GM23338 (cell line): ENCODE data around the gene IL6ST. TPM values are rescaled to one million over a fixed set of nuclear protein-coding genes. Genes with fewer than 3 reads are reported as not detected.

Experiments
- ATAC-seq: fragments of 200-7000 bp; cut with Tn5 transposase; 3 replicates; pipeline ENCODE4 v1.9.1; 2020
- DNase-seq: peaks from one replicate; pipeline ENCODE4 v3.0.0-alpha.2; 2015; ENCODE audit warnings: low spot score
- H2AFZ ChIP-seq: fragments of 200-600 bp; sonication (generic); 2 replicates; pipeline ENCODE4 v1.8.0; 2016; ENCODE audit warnings: antibody characterized with exemption, mild to moderate bottlenecking, moderate library complexity
- H3F3A ChIP-seq: fragments of 200-600 bp; sonication (generic); replicated peaks from 2 replicates; pipeline ENCODE4 v1.8.0; 2017; ENCODE audit warnings: antibody characterized with exemption, mixed run types, low read depth
- H3K27ac ChIP-seq: fragments of 200-600 bp; sonication (generic); 2 replicates; pipeline ENCODE4 v1.6.1; 2016; ENCODE audit warnings: low read depth
- H3K27me3 ChIP-seq: fragments of 200-600 bp; sonication (generic); 2 replicates; pipeline ENCODE4 v1.8.0; 2016; ENCODE audit warnings: mild to moderate bottlenecking, mixed run types, moderate library complexity; ENCODE audit not compliant: insufficient read depth
- H3K36me3 ChIP-seq: fragments of 200-600 bp; sonication (generic); 2 replicates; pipeline ENCODE4 v1.8.0; 2016; ENCODE audit warnings: mild to moderate bottlenecking; ENCODE audit not compliant: insufficient read depth
- H3K4me1 ChIP-seq: fragments of 200-600 bp; sonication (generic); 2 replicates; pipeline ENCODE4 v1.8.0; 2016; ENCODE audit warnings: mild to moderate bottlenecking, moderate library complexity; ENCODE audit not compliant: insufficient read depth
- H3K4me2 ChIP-seq: fragments of 200-600 bp; sonication (generic); 2 replicates; pipeline ENCODE4 v1.7.1; 2017; ENCODE audit warnings: mixed run types
- H3K4me3 ChIP-seq: fragments of 200-600 bp; sonication (generic); 2 replicates; pipeline ENCODE4 v1.6.1; 2016; ENCODE audit warnings: mixed run types
- H3K79me2 ChIP-seq: fragments of 200-600 bp; sonication (generic); replicated peaks from 2 replicates; pipeline ENCODE4 v1.8.0; 2017; ENCODE audit warnings: mild to moderate bottlenecking; ENCODE audit not compliant: insufficient read depth
- H3K9me2 ChIP-seq: fragments of 200-600 bp; sonication (generic); 2 replicates; pipeline ENCODE4 v1.8.0; 2017; ENCODE audit not compliant: insufficient read depth
- H4K20me1 ChIP-seq: fragments of 200-600 bp; sonication (generic); replicated peaks from 2 replicates; pipeline ENCODE4 v1.8.0; 2017; ENCODE audit warnings: mild to moderate bottlenecking; ENCODE audit not compliant: insufficient read depth
- H3K27ac Mint-ChIP-seq: 2 replicates; pipeline ENCODE4 v1.8.0; 2020; ENCODE audit warnings: inconsistent platforms, mild to moderate bottlenecking, moderate library complexity, mixed read lengths
- H3K27me3 Mint-ChIP-seq: 3 replicates; pipeline ENCODE4 v1.8.0; 2022; ENCODE audit warnings: low read depth, mild to moderate bottlenecking, moderate library complexity, mixed read lengths, inconsistent platforms; ENCODE audit not compliant: insufficient read depth, poor library complexity
- H3K36me3 Mint-ChIP-seq: 3 replicates; pipeline ENCODE4 v1.8.0; 2021; ENCODE audit warnings: low read depth, mild to moderate bottlenecking, inconsistent platforms, moderate library complexity, mixed read lengths
- H3K4me1 Mint-ChIP-seq: 3 replicates; pipeline ENCODE4 v1.8.0; 2020; ENCODE audit warnings: mild to moderate bottlenecking, inconsistent platforms, mixed read lengths
- H3K4me3 Mint-ChIP-seq: 3 replicates; pipeline ENCODE4 v1.8.0; 2021; ENCODE audit warnings: moderate library complexity, mild to moderate bottlenecking, inconsistent platforms, mixed read lengths
- H3K9me3 Mint-ChIP-seq: 3 replicates; pipeline ENCODE4 v1.8.0; 2020; ENCODE audit warnings: moderate library complexity, mild to moderate bottlenecking, inconsistent platforms, mixed read lengths
- CREB1 ChIP-seq: fragments of 250-450 bp; sonication (Bioruptor Pico); IDR thresholded peaks from 2 replicates; pipeline ENCODE4 v1.5.0; 2020; ENCODE audit warnings: low read depth, mild to moderate bottlenecking, moderate library complexity
- CTCF ChIP-seq, 2 experiments: fragments of 200-600 bp in 1 of 2; sonication (generic) in 1 of 2; conservative IDR thresholded peaks; 2 replicates each; pipeline versions ENCODE4 v1.5.1 to v1.6.1; 2016 to 2017; ENCODE audit warnings: antibody characterized with exemption in 2 of 2, low read depth in 2 of 2, mild to moderate bottlenecking in 2 of 2, moderate library complexity in 1 of 2
- ETS1 ChIP-seq: IDR thresholded peaks from 2 replicates; pipeline ENCODE4 v1.6.1; 2016; ENCODE audit warnings: antibody characterized with exemption
- EZH2 ChIP-seq: fragments of 200-600 bp; sonication (generic); IDR thresholded peaks from one replicate; pipeline ENCODE4 v1.8.0; 2017; ENCODE audit warnings: antibody characterized with exemption, mild to moderate bottlenecking, low read depth; ENCODE audit not compliant: unreplicated experiment
- EZH2phosphoT487 ChIP-seq: fragments of 200-600 bp; sonication (generic); IDR thresholded peaks from one replicate; pipeline ENCODE4 v1.8.1; 2018; ENCODE audit warnings: antibody characterized with exemption; ENCODE audit not compliant: unreplicated experiment
- JUNB ChIP-seq: IDR thresholded peaks from one replicate; pipeline ENCODE4 v1.6.1; 2016; ENCODE audit warnings: antibody characterized with exemption; ENCODE audit not compliant: unreplicated experiment
- NANOG ChIP-seq: IDR thresholded peaks from 2 replicates; pipeline ENCODE4 v1.6.1; 2016; ENCODE audit warnings: antibody characterized with exemption, borderline replicate concordance
- POLR2AphosphoS5 ChIP-seq: IDR thresholded peaks from 2 replicates; pipeline ENCODE4 v1.6.1; 2016; ENCODE audit warnings: antibody characterized with exemption, low read depth
- REST ChIP-seq: IDR thresholded peaks from one replicate; pipeline ENCODE4 v1.6.1; 2018; ENCODE audit warnings: antibody characterized with exemption; ENCODE audit not compliant: unreplicated experiment
- STAT1 ChIP-seq: IDR thresholded peaks from one replicate; pipeline ENCODE4 v1.6.1; 2016; ENCODE audit warnings: antibody characterized with exemption; ENCODE audit not compliant: unreplicated experiment
- ZNF114 ChIP-seq: fragments of 250-450 bp; sonication (Bioruptor Pico); IDR thresholded peaks from 2 replicates; pipeline ENCODE4 v1.5.0; 2020; ENCODE audit warnings: mild to moderate bottlenecking, moderate library complexity
- ZNF331 ChIP-seq: fragments of 250-450 bp; sonication (Bioruptor Pico); IDR thresholded peaks from 2 replicates; pipeline ENCODE4 v1.5.0; 2020; ENCODE audit warnings: low read depth, mild to moderate bottlenecking, moderate library complexity
- ZNF462 ChIP-seq: fragments of 250-450 bp; sonication (Bioruptor Pico); IDR thresholded peaks from 2 replicates; pipeline ENCODE4 v1.5.0; 2020; ENCODE audit warnings: mild to moderate bottlenecking, moderate library complexity
- polyA plus RNA-seq: library from polyadenylated mRNA; unstranded; fragments of >200 nt; fragmentation: Nextera tagmentation; extraction: Ambion mirVana; gene quantifications from 2 replicates; pipeline ENCODE4 v1.2.1, GENCODE V29; 2016
- total RNA-seq: library from RNA; depleted of rRNA; stranded (reverse); fragments of >200 nt; shearing (Covaris generic); gene quantifications from 2 replicates; pipeline ENCODE4 v1.2.3, GENCODE V29; 2014

Gene IL6ST
- total and polyA plus RNA-seq, 2 experiments from 2014 or later, result 6.7 to 9.8 TPM

GRCh38 chr5:56003679-56004078, 8.9 kb upstream of the IL6ST start:
- Histone ChIP-seq H3K36me3 (no peaks in the 10 kb centered on the region; the same call in 1 of the 2 replicates), H2AFZ (no peak overlapping the region), H3K9me2 (peaks cover 3% of the 10 kb centered on the region; the same call in 1 of the 2 replicates), H3K79me2 (no peaks in the 10 kb centered on the region), H3K27ac (no peak overlapping the region), H4K20me1 (no peaks in the 10 kb centered on the region), H3K27me3 (no peaks in the 10 kb centered on the region), H3K4me2 (no peak overlapping the region), H3K4me3 (no peak overlapping the region), H3K4me1 (no peaks in the 10 kb centered on the region), H3F3A (no peaks in the 10 kb centered on the region)
- no peak overlapping the region for H3K4me3 Mint-ChIP-seq
- no peaks in the 10 kb centered on the region for H3K4me1 Mint-ChIP-seq
- no peaks in the 10 kb centered on the region for H3K9me3 Mint-ChIP-seq
- DNase-seq (no peak), ATAC-seq (no peak)
- TF ChIP-seq NANOG (no peak), ZNF331 (CRISPR knock-in tag) (no peak), EZH2phosphoT487 (no peak), POLR2AphosphoS5 (no peak), CREB1 (CRISPR knock-in tag) (no peak), STAT1 (no peak), ZNF114 (CRISPR knock-in tag) (no peak), ETS1 (no peak), ZNF462 (CRISPR knock-in tag) (no peak), JUNB (no peak), CTCF (conservative IDR thresholded peaks at IDR 0.05; ENCODE audit: low read depth in 2 of 2) (no peak), REST (no peak), EZH2 (no peak)
- no peak overlapping the region for H3K27ac Mint-ChIP-seq
- 0 out of 3 replicates have a peak, but pooled peaks cover 2% of the 10 kb centered on the region for H3K36me3 Mint-ChIP-seq
- peaks cover 1% of the 10 kb centered on the region for H3K27me3 Mint-ChIP-seq
